GM23338 (cell line): Measurements from ENCODE around the gene PTH2. TPM values are rescaled to one million over a fixed set of nuclear protein-coding genes. Genes with fewer than 3 reads are reported as not detected.

Experiments
- ATAC-seq: fragments of 200-7000 bp; cut with Tn5 transposase; 3 replicates; pipeline ENCODE4 v1.9.1; 2020
- DNase-seq: peaks from one replicate; pipeline ENCODE4 v3.0.0-alpha.2; 2015; ENCODE audit warnings: low spot score
- H2AFZ ChIP-seq: fragments of 200-600 bp; sonication (generic); 2 replicates; pipeline ENCODE4 v1.8.0; 2016; ENCODE audit warnings: antibody characterized with exemption, mild to moderate bottlenecking, moderate library complexity
- H3F3A ChIP-seq: fragments of 200-600 bp; sonication (generic); replicated peaks from 2 replicates; pipeline ENCODE4 v1.8.0; 2017; ENCODE audit warnings: antibody characterized with exemption, mixed run types, low read depth
- H3K27ac ChIP-seq: fragments of 200-600 bp; sonication (generic); 2 replicates; pipeline ENCODE4 v1.6.1; 2016; ENCODE audit warnings: low read depth
- H3K27me3 ChIP-seq: fragments of 200-600 bp; sonication (generic); 2 replicates; pipeline ENCODE4 v1.8.0; 2016; ENCODE audit warnings: mild to moderate bottlenecking, mixed run types, moderate library complexity; ENCODE audit not compliant: insufficient read depth
- H3K36me3 ChIP-seq: fragments of 200-600 bp; sonication (generic); 2 replicates; pipeline ENCODE4 v1.8.0; 2016; ENCODE audit warnings: mild to moderate bottlenecking; ENCODE audit not compliant: insufficient read depth
- H3K4me1 ChIP-seq: fragments of 200-600 bp; sonication (generic); 2 replicates; pipeline ENCODE4 v1.8.0; 2016; ENCODE audit warnings: mild to moderate bottlenecking, moderate library complexity; ENCODE audit not compliant: insufficient read depth
- H3K4me2 ChIP-seq: fragments of 200-600 bp; sonication (generic); 2 replicates; pipeline ENCODE4 v1.7.1; 2017; ENCODE audit warnings: mixed run types
- H3K4me3 ChIP-seq: fragments of 200-600 bp; sonication (generic); 2 replicates; pipeline ENCODE4 v1.6.1; 2016; ENCODE audit warnings: mixed run types
- H3K79me2 ChIP-seq: fragments of 200-600 bp; sonication (generic); replicated peaks from 2 replicates; pipeline ENCODE4 v1.8.0; 2017; ENCODE audit warnings: mild to moderate bottlenecking; ENCODE audit not compliant: insufficient read depth
- H3K9me2 ChIP-seq: fragments of 200-600 bp; sonication (generic); 2 replicates; pipeline ENCODE4 v1.8.0; 2017; ENCODE audit not compliant: insufficient read depth
- H4K20me1 ChIP-seq: fragments of 200-600 bp; sonication (generic); replicated peaks from 2 replicates; pipeline ENCODE4 v1.8.0; 2017; ENCODE audit warnings: mild to moderate bottlenecking; ENCODE audit not compliant: insufficient read depth
- H3K27ac Mint-ChIP-seq: 2 replicates; pipeline ENCODE4 v1.8.0; 2020; ENCODE audit warnings: inconsistent platforms, mild to moderate bottlenecking, moderate library complexity, mixed read lengths
- H3K27me3 Mint-ChIP-seq: 3 replicates; pipeline ENCODE4 v1.8.0; 2022; ENCODE audit warnings: low read depth, mild to moderate bottlenecking, moderate library complexity, mixed read lengths, inconsistent platforms; ENCODE audit not compliant: insufficient read depth, poor library complexity
- H3K36me3 Mint-ChIP-seq: 3 replicates; pipeline ENCODE4 v1.8.0; 2021; ENCODE audit warnings: low read depth, mild to moderate bottlenecking, inconsistent platforms, moderate library complexity, mixed read lengths
- H3K4me1 Mint-ChIP-seq: 3 replicates; pipeline ENCODE4 v1.8.0; 2020; ENCODE audit warnings: mild to moderate bottlenecking, inconsistent platforms, mixed read lengths
- H3K4me3 Mint-ChIP-seq: 3 replicates; pipeline ENCODE4 v1.8.0; 2021; ENCODE audit warnings: moderate library complexity, mild to moderate bottlenecking, inconsistent platforms, mixed read lengths
- H3K9me3 Mint-ChIP-seq: 3 replicates; pipeline ENCODE4 v1.8.0; 2020; ENCODE audit warnings: moderate library complexity, mild to moderate bottlenecking, inconsistent platforms, mixed read lengths
- CREB1 ChIP-seq: fragments of 250-450 bp; sonication (Bioruptor Pico); IDR thresholded peaks from 2 replicates; pipeline ENCODE4 v1.5.0; 2020; ENCODE audit warnings: low read depth, mild to moderate bottlenecking, moderate library complexity
- CTCF ChIP-seq, 2 experiments: fragments of 200-600 bp in 1 of 2; sonication (generic) in 1 of 2; conservative IDR thresholded peaks; 2 replicates each; pipeline versions ENCODE4 v1.5.1 to v1.6.1; 2016 to 2017; ENCODE audit warnings: antibody characterized with exemption in 2 of 2, low read depth in 2 of 2, mild to moderate bottlenecking in 2 of 2, moderate library complexity in 1 of 2
- EZH2 ChIP-seq: fragments of 200-600 bp; sonication (generic); IDR thresholded peaks from one replicate; pipeline ENCODE4 v1.8.0; 2017; ENCODE audit warnings: antibody characterized with exemption, mild to moderate bottlenecking, low read depth; ENCODE audit not compliant: unreplicated experiment
- EZH2phosphoT487 ChIP-seq: fragments of 200-600 bp; sonication (generic); IDR thresholded peaks from one replicate; pipeline ENCODE4 v1.8.1; 2018; ENCODE audit warnings: antibody characterized with exemption; ENCODE audit not compliant: unreplicated experiment
- JUNB ChIP-seq: IDR thresholded peaks from one replicate; pipeline ENCODE4 v1.6.1; 2016; ENCODE audit warnings: antibody characterized with exemption; ENCODE audit not compliant: unreplicated experiment
- NANOG ChIP-seq: IDR thresholded peaks from 2 replicates; pipeline ENCODE4 v1.6.1; 2016; ENCODE audit warnings: antibody characterized with exemption, borderline replicate concordance
- POLR2AphosphoS5 ChIP-seq: IDR thresholded peaks from 2 replicates; pipeline ENCODE4 v1.6.1; 2016; ENCODE audit warnings: antibody characterized with exemption, low read depth
- STAT1 ChIP-seq: IDR thresholded peaks from one replicate; pipeline ENCODE4 v1.6.1; 2016; ENCODE audit warnings: antibody characterized with exemption; ENCODE audit not compliant: unreplicated experiment
- ZNF114 ChIP-seq: fragments of 250-450 bp; sonication (Bioruptor Pico); IDR thresholded peaks from 2 replicates; pipeline ENCODE4 v1.5.0; 2020; ENCODE audit warnings: mild to moderate bottlenecking, moderate library complexity
- ZNF331 ChIP-seq: fragments of 250-450 bp; sonication (Bioruptor Pico); IDR thresholded peaks from 2 replicates; pipeline ENCODE4 v1.5.0; 2020; ENCODE audit warnings: low read depth, mild to moderate bottlenecking, moderate library complexity
- long read RNA-seq: library from polyadenylated mRNA; unstranded; transcript quantifications from one replicate; pipeline ENCODE4 v2.0.0, GENCODE V29; 2020; ENCODE audit not compliant: unreplicated experiment
- polyA plus RNA-seq: library from polyadenylated mRNA; unstranded; fragments of >200 nt; fragmentation: Nextera tagmentation; extraction: Ambion mirVana; gene quantifications from 2 replicates; pipeline ENCODE4 v1.2.1, GENCODE V29; 2016
- total RNA-seq: library from RNA; depleted of rRNA; stranded (reverse); fragments of >200 nt; shearing (Covaris generic); gene quantifications from 2 replicates; pipeline ENCODE4 v1.2.3, GENCODE V29; 2014; rRNA removed
- TF ChIP-seq, protein P1 (sequence below): IDR thresholded peaks from 2 replicates; pipeline ENCODE4 v1.6.1; 2016; ENCODE audit warnings: antibody characterized with exemption
- TF ChIP-seq, protein P2 (sequence below): IDR thresholded peaks from one replicate; pipeline ENCODE4 v1.6.1; 2018; ENCODE audit warnings: antibody characterized with exemption; ENCODE audit not compliant: unreplicated experiment

Gene PTH2
- total RNA-seq (not detected in 2 replicates), polyA plus RNA-seq (1.3 and 1.6 TPM in 2 replicates)
- long read RNA-seq, result 0 reads

DNA sequence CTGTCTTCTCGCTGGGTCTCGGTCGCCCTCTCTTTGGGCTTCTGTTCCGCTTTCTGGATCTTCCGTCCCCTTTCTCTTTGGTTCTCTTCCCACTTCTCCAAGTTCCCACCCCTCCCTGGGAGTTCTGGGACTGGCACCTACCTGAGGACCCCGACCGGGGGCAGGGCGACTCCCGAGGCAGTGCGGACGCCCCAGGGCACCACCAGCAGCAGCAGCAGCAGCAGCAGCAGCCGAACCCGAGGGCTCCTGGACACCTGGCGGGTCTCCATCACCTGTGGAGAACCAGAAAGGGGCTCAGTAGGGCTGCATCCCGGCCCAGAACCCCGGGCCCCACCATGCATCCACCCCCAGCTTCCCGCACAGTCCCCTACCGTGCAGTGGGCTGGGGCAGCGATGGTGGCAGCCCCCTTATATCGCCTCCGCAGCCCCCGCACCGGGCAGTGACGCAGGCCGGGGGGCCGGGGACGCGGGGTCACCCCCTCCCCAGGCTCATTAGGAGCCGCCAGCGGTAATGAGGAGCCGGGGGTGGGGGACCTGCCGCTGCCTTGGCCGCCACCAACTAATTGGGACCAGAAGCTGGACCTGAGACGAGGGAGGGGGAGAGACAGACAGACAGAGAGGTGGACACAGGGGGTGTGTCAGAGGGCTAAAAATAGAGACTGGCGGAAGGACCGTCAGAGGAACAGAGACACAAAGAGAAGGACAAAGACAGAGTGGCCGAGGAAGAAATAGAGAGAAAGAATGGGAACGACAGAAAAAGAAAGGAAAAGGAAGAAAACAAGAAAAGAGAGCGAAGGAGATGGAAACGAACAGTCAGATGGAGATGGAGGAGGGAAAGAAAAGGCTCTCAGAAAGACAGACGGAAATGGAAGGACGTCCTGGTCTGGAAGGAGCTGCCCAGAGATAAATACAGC is at the start of gene PTH2:
TSS of gene PTH2 (minus strand) at position 371 of the 914 bp plus-strand sequence. CDS start at position 269, 102 bp downstream.
- H3K4me1 ChIP-seq, result peaks cover 43% of the 10 kb centered on the region
- Mint-ChIP-seq H3K36me3 (no peaks in the 10 kb centered on the region; the same call in 2 of the 3 replicates), H3K9me3 (peaks cover 3% of the 10 kb centered on the region), H3K27me3 (peaks cover 73% of the 10 kb centered on the region), H3K4me1 (peaks cover 63% of the 10 kb centered on the region), H3K27ac (no peak within 1 kb of the TSS), H3K4me3 (peak within 1 kb of the TSS; percentile 70)
- peak within 1 kb of the TSS; percentile 96 for H2AFZ ChIP-seq
- H3K36me3 ChIP-seq, result no peaks in the 10 kb centered on the region
- no peaks in the 10 kb centered on the region for H3K79me2 ChIP-seq
- H3K4me2 ChIP-seq, result peak within 1 kb of the TSS; percentile 84
- H3K27me3 ChIP-seq, result peaks cover 64% of the 10 kb centered on the region
- no peak for ATAC-seq
- H4K20me1 ChIP-seq, result peaks cover 4% of the 10 kb centered on the region; the same call in 1 of the 2 replicates
- H3F3A ChIP-seq, result peaks cover 30% of the 10 kb centered on the region
- TF ChIP-seq, protein P1, sequence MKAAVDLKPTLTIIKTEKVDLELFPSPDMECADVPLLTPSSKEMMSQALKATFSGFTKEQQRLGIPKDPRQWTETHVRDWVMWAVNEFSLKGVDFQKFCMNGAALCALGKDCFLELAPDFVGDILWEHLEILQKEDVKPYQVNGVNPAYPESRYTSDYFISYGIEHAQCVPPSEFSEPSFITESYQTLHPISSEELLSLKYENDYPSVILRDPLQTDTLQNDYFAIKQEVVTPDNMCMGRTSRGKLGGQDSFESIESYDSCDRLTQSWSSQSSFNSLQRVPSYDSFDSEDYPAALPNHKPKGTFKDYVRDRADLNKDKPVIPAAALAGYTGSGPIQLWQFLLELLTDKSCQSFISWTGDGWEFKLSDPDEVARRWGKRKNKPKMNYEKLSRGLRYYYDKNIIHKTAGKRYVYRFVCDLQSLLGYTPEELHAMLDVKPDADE, result no peak
- peak; percentile 84 for TF ChIP-seq EZH2
- H3K4me3 ChIP-seq, result peak within 1 kb of the TSS; percentile 61
- no peaks in the 10 kb centered on the region for H3K9me2 ChIP-seq
- H3K27ac ChIP-seq, result no peak within 1 kb of the TSS
- DNase-seq, result no peak

DNA sequence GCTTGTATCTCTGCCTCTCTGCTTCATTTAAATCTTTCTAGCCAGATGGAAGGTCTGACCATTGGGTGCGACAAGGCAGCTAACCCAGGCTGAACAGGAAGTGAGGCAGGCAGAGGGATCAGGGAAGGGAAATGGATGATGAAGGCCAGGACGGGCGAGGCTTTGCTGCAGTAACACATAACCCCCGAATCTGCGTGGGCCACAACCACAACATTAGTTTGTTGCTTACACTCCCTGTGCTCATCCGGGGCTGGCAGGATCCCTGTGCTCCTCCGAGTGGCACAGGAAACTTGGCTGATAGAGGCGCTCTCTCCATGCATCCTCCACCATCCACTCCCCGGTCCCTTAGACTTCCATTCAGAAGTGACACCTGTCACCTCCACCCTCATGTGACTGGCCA is 49.7 kb upstream of the PTH2 start:
- Histone ChIP-seq H3K36me3 (no peaks in the 10 kb centered on the region), H3K9me2 (no peaks in the 10 kb centered on the region), H4K20me1 (no peaks in the 10 kb centered on the region), H3K27ac (no peak overlapping the region), H3K79me2 (no peaks in the 10 kb centered on the region), H3K4me2 (no peak overlapping the region), H3K4me1 (peaks cover 11% of the 10 kb centered on the region; the same call in 1 of the 2 replicates), H3K27me3 (no peaks in the 10 kb centered on the region; the same call in 1 of the 2 replicates), H3F3A (peaks cover 24% of the 10 kb centered on the region; the same call in 1 of the 2 replicates), H3K4me3 (no peak overlapping the region), H2AFZ (no peak overlapping the region)
- no peak overlapping the region for H3K27ac Mint-ChIP-seq
- ATAC-seq, result no peak
- DNase-seq, result no peak
- H3K36me3 Mint-ChIP-seq, result peaks cover 19% of the 10 kb centered on the region
- no peak overlapping the region for H3K4me3 Mint-ChIP-seq
- peaks cover 23% of the 10 kb centered on the region for H3K27me3 Mint-ChIP-seq
- no peaks in the 10 kb centered on the region for H3K9me3 Mint-ChIP-seq
- H3K4me1 Mint-ChIP-seq, result peaks cover 21% of the 10 kb centered on the region
- no peak for TF ChIP-seq JUNB
- TF ChIP-seq, protein P2, sequence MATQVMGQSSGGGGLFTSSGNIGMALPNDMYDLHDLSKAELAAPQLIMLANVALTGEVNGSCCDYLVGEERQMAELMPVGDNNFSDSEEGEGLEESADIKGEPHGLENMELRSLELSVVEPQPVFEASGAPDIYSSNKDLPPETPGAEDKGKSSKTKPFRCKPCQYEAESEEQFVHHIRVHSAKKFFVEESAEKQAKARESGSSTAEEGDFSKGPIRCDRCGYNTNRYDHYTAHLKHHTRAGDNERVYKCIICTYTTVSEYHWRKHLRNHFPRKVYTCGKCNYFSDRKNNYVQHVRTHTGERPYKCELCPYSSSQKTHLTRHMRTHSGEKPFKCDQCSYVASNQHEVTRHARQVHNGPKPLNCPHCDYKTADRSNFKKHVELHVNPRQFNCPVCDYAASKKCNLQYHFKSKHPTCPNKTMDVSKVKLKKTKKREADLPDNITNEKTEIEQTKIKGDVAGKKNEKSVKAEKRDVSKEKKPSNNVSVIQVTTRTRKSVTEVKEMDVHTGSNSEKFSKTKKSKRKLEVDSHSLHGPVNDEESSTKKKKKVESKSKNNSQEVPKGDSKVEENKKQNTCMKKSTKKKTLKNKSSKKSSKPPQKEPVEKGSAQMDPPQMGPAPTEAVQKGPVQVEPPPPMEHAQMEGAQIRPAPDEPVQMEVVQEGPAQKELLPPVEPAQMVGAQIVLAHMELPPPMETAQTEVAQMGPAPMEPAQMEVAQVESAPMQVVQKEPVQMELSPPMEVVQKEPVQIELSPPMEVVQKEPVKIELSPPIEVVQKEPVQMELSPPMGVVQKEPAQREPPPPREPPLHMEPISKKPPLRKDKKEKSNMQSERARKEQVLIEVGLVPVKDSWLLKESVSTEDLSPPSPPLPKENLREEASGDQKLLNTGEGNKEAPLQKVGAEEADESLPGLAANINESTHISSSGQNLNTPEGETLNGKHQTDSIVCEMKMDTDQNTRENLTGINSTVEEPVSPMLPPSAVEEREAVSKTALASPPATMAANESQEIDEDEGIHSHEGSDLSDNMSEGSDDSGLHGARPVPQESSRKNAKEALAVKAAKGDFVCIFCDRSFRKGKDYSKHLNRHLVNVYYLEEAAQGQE, result no peak
- TF ChIP-seq CTCF (conservative IDR thresholded peaks at IDR 0.05; ENCODE audit: low read depth in 2 of 2), result no peak
- TF ChIP-seq STAT1, result no peak
- no peak for TF ChIP-seq ZNF114 (CRISPR knock-in tag)
- no peak for TF ChIP-seq EZH2
- TF ChIP-seq ZNF331 (CRISPR knock-in tag), result no peak
- TF ChIP-seq POLR2AphosphoS5, result no peak
- TF ChIP-seq, protein P1, result no peak
- TF ChIP-seq EZH2phosphoT487, result no peak
- no peak for TF ChIP-seq NANOG
- no peak for TF ChIP-seq CREB1
